NCI-H748 treated with DMSO at 0.1 percent for 48 hours (cell line): ENCODE results near the gene LRRC58.
"Not testable (repeated sequence)": the region's sequence is repeated elsewhere in the genome, so short reads cannot be mapped to it uniquely, and the experiment has no call there.

ENCODE experiments used
- DNase-seq: peaks from one replicate; lab custom pipeline; 2025; lab: John Stamatoyannopoulos, UW

Gene LRRC58

GRCh38 chr3:120339362-120339761 lies 9.8 kb downstream of the LRRC58 start:
- no peak for DNase-seq

- DNase-seq = no peak
Measured at GRCh38 chr3:120338517-120338916, 10.6 kb downstream of the LRRC58 start.

GRCh38 chr3:120332646-120333045 lies 16.5 kb downstream of the LRRC58 start:
- DNase-seq = no peak

- no peak for DNase-seq
Measured at GRCh38 chr3:120331076-120331475, 18.1 kb downstream of the LRRC58 start.

- no peak for DNase-seq
Measured at GRCh38 chr3:120326784-120327183, 22.4 kb downstream of the LRRC58 start.

- DNase-seq = no peak
Measured at GRCh38 chr3:120324190-120324589, 25.0 kb downstream of the LRRC58 start.

- DNase-seq = not testable (repeated sequence)
Measured at GRCh38 chr3:120323761-120324160, 25.4 kb downstream of the LRRC58 start.

GRCh38 chr3:120311863-120312794 lies 37.0 kb downstream of the LRRC58 start:
- DNase-seq = no peak

- DNase-seq = no peak
Measured at GRCh38 chr3:120306519-120307455, 42.4 kb downstream of the LRRC58 start.

- no peak for DNase-seq
Measured at GRCh38 chr3:120304616-120305015, 44.5 kb downstream of the LRRC58 start.

- DNase-seq = no peak
Measured at GRCh38 chr3:120302361-120302760, 46.8 kb downstream of the LRRC58 start.

- DNase-seq = no peak
Measured at GRCh38 chr3:120300971-120301370, 48.2 kb downstream of the LRRC58 start.

GRCh38 chr3:120299403-120299802 lies 49.8 kb downstream of the LRRC58 start:
- no peak for DNase-seq

- DNase-seq = no peak
Measured at GRCh38 chr3:120298996-120299395, 50.2 kb downstream of the LRRC58 start.

- not testable (repeated sequence) for DNase-seq
Measured at GRCh38 chr3:120291552-120291951, 57.6 kb downstream of the LRRC58 start.

- no peak for DNase-seq
Measured at GRCh38 chr3:120289636-120290035, 59.5 kb downstream of the LRRC58 start.

- DNase-seq = no peak
Measured at GRCh38 chr3:120286465-120286864, 62.7 kb downstream of the LRRC58 start.

- no peak for DNase-seq
Measured at GRCh38 chr3:120285508-120285841, 63.7 kb downstream of the LRRC58 start.

- DNase-seq = no peak
Measured at GRCh38 chr3:120284747-120285507, 64.2 kb downstream of the LRRC58 start, which contains the start of gene GPR156. Gene GPR156 (minus strand): TSS chr3:120285222. CDS start chr3:120244098, 41,124 bp downstream.

- DNase-seq = no peak
Measured at GRCh38 chr3:120281261-120281660, 67.9 kb downstream of the LRRC58 start.

GRCh38 chr3:120280566-120280965 lies 68.6 kb downstream of the LRRC58 start:
- no peak for DNase-seq

GRCh38 chr3:120280026-120280425 lies 69.1 kb downstream of the LRRC58 start:
- no peak for DNase-seq
